GM12878 (cell line): ENCODE data around the gene GRPEL2. TPM values are rescaled to one million over a fixed set of nuclear protein-coding genes. Genes with fewer than 3 reads are reported as not detected.

Experiments
- ATAC-seq: fragments of 200-7000 bp; cut with Tn5 transposase; 3 replicates; pipeline ENCODE4 v1.9.1; 2020; ENCODE audit warnings: mild to moderate bottlenecking, moderate library complexity
- BruUV-seq: library from RNA; stranded (reverse); fragments of 400-500 nt; replicated peaks from 2 replicates; lab custom pipeline; 2021; lab: Mats Ljungman, UMichigan
- CTCF ChIA-PET: fragments of 300-600 bp; sonication (Branson Sonifier 250); formaldehyde crosslinking; extraction: SDS; loops from one replicate; lab custom pipeline; 2021; ENCODE audit warnings: inconsistent platforms; lab: Yijun Ruan, JAX
- POLR2A ChIA-PET: fragments of 350-600 bp; formaldehyde crosslinking; extraction: SDS; loops from one replicate; lab custom pipeline; 2021; ENCODE audit warnings: inconsistent platforms; lab: Charles Lee
- RAD21 ChIA-PET: fragments of 300-600 bp; sonication (Branson Sonifier 250); formaldehyde crosslinking; loops from one replicate; lab custom pipeline; 2023; ENCODE audit warnings: antibody characterized with exemption; ENCODE audit not compliant: unreplicated experiment; lab: Charles Lee
- SMC1A ChIA-PET: fragments of 300-600 bp; sonication (Branson Sonifier 250); formaldehyde crosslinking; loops from one replicate; lab custom pipeline; 2023; ENCODE audit not compliant: unreplicated experiment, uncharacterized antibody; lab: Charles Lee
- DNase-seq: peaks from one replicate; pipeline ENCODE4 v3.0.0-alpha.2; 2011; ENCODE audit warnings: low read depth, low spot score
- FAIRE-seq: peaks from 3 replicates; lab custom pipeline; 2011; peaks lifted over from hg19 to GRCh38; lab: Jason Lieb, UNC
- H2AFZ ChIP-seq: 2 replicates; pipeline ENCODE4 v1.6.0; 2011; ENCODE audit warnings: low read depth, low read length, control low read depth; ENCODE audit not compliant: control insufficient read depth
- H3K27ac ChIP-seq: 2 replicates; pipeline ENCODE4 v1.5.1; 2011; ENCODE audit warnings: control low read depth; ENCODE audit not compliant: control insufficient read depth, insufficient read depth
- H3K27me3 ChIP-seq, 2 experiments: replicated peaks in 1 of 2; 2 replicates each; pipeline versions ENCODE4 v1.6.0 to v1.6.1; 2011; ENCODE audit warnings: low read length in 1 of 2; ENCODE audit not compliant: control insufficient read depth in 2 of 2, insufficient read depth in 2 of 2
- H3K36me3 ChIP-seq, 2 experiments: 2 replicates each; pipeline ENCODE4 v1.5.1; 2011; ENCODE audit warnings: low read length in 1 of 2; ENCODE audit not compliant: control insufficient read depth in 2 of 2, insufficient read depth in 2 of 2
- H3K4me1 ChIP-seq: 2 replicates; pipeline ENCODE4 v1.6.1; 2011; ENCODE audit warnings: mild to moderate bottlenecking, low read length, moderate library complexity, mixed read lengths; ENCODE audit not compliant: control insufficient read depth, insufficient read depth
- H3K4me2 ChIP-seq: 2 replicates; pipeline ENCODE4 v1.6.0; 2011; ENCODE audit warnings: control low read depth; ENCODE audit not compliant: control insufficient read depth, insufficient read depth
- H3K4me3 ChIP-seq: fragments of 200-600 bp; sonication (generic); 2 replicates; pipeline ENCODE4 v1.5.1; 2016
- H3K79me2 ChIP-seq: 2 replicates; pipeline ENCODE4 v1.6.0; 2011; ENCODE audit warnings: low read length; ENCODE audit not compliant: control insufficient read depth, insufficient read depth
- H3K9ac ChIP-seq: 2 replicates; pipeline ENCODE4 v1.8.0; 2011; ENCODE audit warnings: low read length, control low read depth, mixed read lengths; ENCODE audit not compliant: control insufficient read depth, insufficient read depth
- H3K9me3 ChIP-seq: replicated peaks from 3 replicates; pipeline ENCODE4 v1.5.1; 2011; ENCODE audit warnings: mild to moderate bottlenecking, low read length; ENCODE audit not compliant: control insufficient read depth, insufficient read depth
- H4K20me1 ChIP-seq: 2 replicates; pipeline ENCODE4 v1.6.0; 2011; ENCODE audit not compliant: control insufficient read depth, insufficient read depth
- ETV6 ChIP-seq, 2 experiments: fragments of 450-650 bp in 1 of 2; IDR thresholded peaks in 1 of 2; conservative IDR thresholded peaks in 1 of 2; 2 replicates each; pipeline ENCODE4 v1.6.1; 2014; ENCODE audit warnings: antibody characterized with exemption in 1 of 2, borderline replicate concordance in 1 of 2, low read depth in 1 of 2, mild to moderate bottlenecking in 1 of 2, moderate library complexity in 1 of 2
- HDAC2 ChIP-seq: fragments of 200-600 bp; sonication (generic); IDR thresholded peaks from 2 replicates; pipeline ENCODE4 v1.6.1; 2017
- IRF4 ChIP-seq: IDR thresholded peaks from 2 replicates; pipeline ENCODE4 v1.6.1; 2011; ENCODE audit warnings: low read depth, low read length
- KLF5 ChIP-seq: fragments of 450-650 bp; IDR thresholded peaks from 2 replicates; pipeline ENCODE4 v1.6.1; 2014; ENCODE audit warnings: mild to moderate bottlenecking; ENCODE audit not compliant: partially characterized antibody
- MEF2B ChIP-seq: fragments of 450-650 bp; IDR thresholded peaks from 2 replicates; pipeline ENCODE4 v1.6.1; 2018; ENCODE audit warnings: mild to moderate bottlenecking, moderate library complexity; ENCODE audit not compliant: partially characterized antibody, poor library complexity, severe bottlenecking
- RUNX3 ChIP-seq: IDR thresholded peaks from 2 replicates; pipeline ENCODE4 v1.6.1; 2012; ENCODE audit warnings: low read length, inconsistent platforms
- SP1 ChIP-seq: IDR thresholded peaks from one replicate; pipeline ENCODE4 v1.6.1; 2011; ENCODE audit warnings: low read depth, low read length
- SRF ChIP-seq, 2 experiments: IDR thresholded peaks; 2 replicates each; pipeline ENCODE4 v1.6.1; 2011; ENCODE audit warnings: low read depth in 2 of 2, low read length in 2 of 2, mild to moderate bottlenecking in 1 of 2, moderate library complexity in 1 of 2
- STAT3 ChIP-seq: IDR thresholded peaks from 2 replicates; pipeline ENCODE4 v1.6.1; 2011; ENCODE audit warnings: low read depth, low read length, improper control_type of control experiment
- ZBED1 ChIP-seq: IDR thresholded peaks from 2 replicates; pipeline ENCODE4 v1.6.1; 2016; ENCODE audit warnings: borderline replicate concordance
- ZNF622 ChIP-seq: fragments of 450-650 bp; IDR thresholded peaks from 2 replicates; pipeline ENCODE4 v1.6.1; 2017; ENCODE audit warnings: mild to moderate bottlenecking, inconsistent platforms
- WGBS: methylation state at CpG from one replicate; pipeline ENCODE4 v1.1.6; 2016; ENCODE audit warnings: low lambda C conversion rate; ENCODE audit not compliant: insufficient replicate concordance, insufficient coverage; ENCODE audit errors: missing lambda C conversion rate; 5-methylcytosine and 5-hydroxymethylcytosine counted together
- in situ Hi-C: fragments of 300-500 bp; cut with MboI; formaldehyde crosslinking; loops from 9 replicates; pipeline ENCODE4 v1.14.3; 2018; ENCODE audit warnings: mixed read lengths
- intact Hi-C: fragments of 100-400 bp; cut with micrococcal nuclease; formaldehyde crosslinking; loops from one replicate; pipeline ENCODE4 v1.14.2; 2022; ENCODE audit not compliant: unreplicated experiment
- polyA plus RNA-seq, 11 experiments: library from polyadenylated mRNA; depleted of rRNA in 4 of 11; unstranded in 6 of 11; stranded (reverse) in 5 of 11; fragments of >200 nt; fragmentation: Nextera tagmentation in 4 of 11; fragmentation: Illumina TruSeq in 1 of 11; extraction: Ambion mirVana in 4 of 11; extraction: Trizol in 1 of 11; gene quantifications; 1 replicate in 1 of 11; 2 replicates in 10 of 11; pipeline versions ENCODE4 v1.2.1 to v1.2.3, GENCODE V29; 2011 to 2016; ENCODE audit warnings: inconsistent platforms in 2 of 11, missing spikeins in 2 of 11, low read depth in 1 of 11
- total RNA-seq, 4 experiments: library from RNA; depleted of rRNA in 3 of 4; stranded (reverse); fragments of >200 nt in 3 of 4; fragmentation: Illumina TruSeq in 1 of 4; extraction: Trizol in 1 of 4; gene quantifications; 2 replicates each; pipeline versions ENCODE4 v1.2.1 to v1.2.3, GENCODE V29; 2013 to 2021
- TF ChIP-seq, protein P1 (sequence below): fragments of 450-650 bp; IDR thresholded peaks from 2 replicates; pipeline ENCODE4 v1.6.1; 2017; ENCODE audit warnings: low read depth, mild to moderate bottlenecking, moderate library complexity
- TF ChIP-seq, protein P2 (sequence below): IDR thresholded peaks from 2 replicates; pipeline ENCODE4 v1.6.1; 2012; ENCODE audit warnings: low read depth, low read length, improper control_type of control experiment
- TF ChIP-seq, protein P3 (sequence below): IDR thresholded peaks from 2 replicates; pipeline ENCODE4 v1.6.1; 2011; ENCODE audit warnings: low read depth, mild to moderate bottlenecking, low read length, moderate library complexity, borderline replicate concordance; ENCODE audit errors: extremely low read depth
- TF ChIP-seq, protein P4 (sequence below): IDR thresholded peaks from 2 replicates; pipeline ENCODE4 v1.6.1; 2012; ENCODE audit warnings: low read length, inconsistent platforms

The GRPEL2 gene
- total and polyA plus RNA-seq, 10 of the 15 experiments (the other 5 are each of a cell fraction or from before 2014, with no cell fraction given): 4.4 to 20.2 (median 14.1) TPM

DNA sequence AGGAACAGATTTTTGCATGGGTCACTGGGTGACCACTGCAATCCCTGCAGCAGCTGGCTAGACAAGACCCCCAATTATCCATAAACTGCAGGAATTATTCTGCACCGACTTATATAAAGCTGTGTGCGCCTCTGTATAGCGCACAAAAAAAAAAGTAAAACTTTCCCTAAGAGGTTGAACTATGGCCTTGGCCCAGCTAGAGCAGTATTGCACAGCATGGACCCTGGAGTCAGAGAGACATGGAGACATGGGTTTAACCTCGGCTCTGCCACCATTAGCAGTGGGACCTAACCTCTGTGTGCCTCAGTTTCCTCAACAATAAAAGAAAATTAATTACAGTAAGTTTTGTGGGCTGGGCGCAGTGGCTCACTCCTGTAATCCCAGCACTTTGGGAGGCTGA is 17.1 kb upstream of the GRPEL2 start:
- Histone ChIP-seq H3K27ac (no peak overlapping the region), H3K9me3 (no peaks in the 10 kb centered on the region; the same call in 2 of the 3 replicates), H3K36me3 (no peaks in the 10 kb centered on the region), H3K27me3 (peaks cover 1 to 2% of the 10 kb centered on the region in 2 experiments; a peak in 2 of 4 replicates), H3K4me2 (no peak overlapping the region), H3K9ac (no peak overlapping the region), H3K4me1 (no peaks in the 10 kb centered on the region), H3K4me3 (no peak overlapping the region), H4K20me1 (no peaks in the 10 kb centered on the region), H2AFZ (no peak overlapping the region), H3K79me2 (no peaks in the 10 kb centered on the region)
- FAIRE-seq (no peak), DNase-seq (no peak), ATAC-seq (no peak)
- WGBS: 87% methylated on average over 5 of the region's 5 CpGs
- in situ Hi-C loops: no loop called here
- SMC1A ChIA-PET: no interaction called here
- CTCF ChIA-PET: interaction anchor here (1.3 to 1.4 kb wide), 2 partner anchors 9 to 11 kb away, joined by 3 to 6 read pairs; no protein-coding TSS in a partner anchor
- intact Hi-C loops: no loop called here
- no TSS peak for BruUV-seq
- TF ChIP-seq SP1 (no peak), HDAC2 (no peak), ZNF622 (no peak), IRF4 (no peak), RUNX3 (no peak), STAT3 (no peak), ZBED1 (no peak), KLF5 (no peak), ETV6 (conservative IDR thresholded peaks at IDR 0.05 in 1 of 2, IDR thresholded peaks at IDR 0.05 in 1 of 2; ENCODE audit: borderline replicate concordance in 1 of 2, low read depth in 1 of 2) (no peak), MEF2B (no peak), SRF (IDR thresholded peaks at IDR 0.05; ENCODE audit: low read depth in 2 of 2, low read length in 2 of 2) (no peak)
- TF ChIP-seq, protein P1, sequence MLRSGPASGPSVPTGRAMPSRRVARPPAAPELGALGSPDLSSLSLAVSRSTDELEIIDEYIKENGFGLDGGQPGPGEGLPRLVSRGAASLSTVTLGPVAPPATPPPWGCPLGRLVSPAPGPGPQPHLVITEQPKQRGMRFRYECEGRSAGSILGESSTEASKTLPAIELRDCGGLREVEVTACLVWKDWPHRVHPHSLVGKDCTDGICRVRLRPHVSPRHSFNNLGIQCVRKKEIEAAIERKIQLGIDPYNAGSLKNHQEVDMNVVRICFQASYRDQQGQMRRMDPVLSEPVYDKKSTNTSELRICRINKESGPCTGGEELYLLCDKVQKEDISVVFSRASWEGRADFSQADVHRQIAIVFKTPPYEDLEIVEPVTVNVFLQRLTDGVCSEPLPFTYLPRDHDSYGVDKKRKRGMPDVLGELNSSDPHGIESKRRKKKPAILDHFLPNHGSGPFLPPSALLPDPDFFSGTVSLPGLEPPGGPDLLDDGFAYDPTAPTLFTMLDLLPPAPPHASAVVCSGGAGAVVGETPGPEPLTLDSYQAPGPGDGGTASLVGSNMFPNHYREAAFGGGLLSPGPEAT: no peak
- TF ChIP-seq, protein P2, sequence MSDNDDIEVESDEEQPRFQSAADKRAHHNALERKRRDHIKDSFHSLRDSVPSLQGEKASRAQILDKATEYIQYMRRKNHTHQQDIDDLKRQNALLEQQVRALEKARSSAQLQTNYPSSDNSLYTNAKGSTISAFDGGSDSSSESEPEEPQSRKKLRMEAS: no peak
- TF ChIP-seq, protein P3, sequence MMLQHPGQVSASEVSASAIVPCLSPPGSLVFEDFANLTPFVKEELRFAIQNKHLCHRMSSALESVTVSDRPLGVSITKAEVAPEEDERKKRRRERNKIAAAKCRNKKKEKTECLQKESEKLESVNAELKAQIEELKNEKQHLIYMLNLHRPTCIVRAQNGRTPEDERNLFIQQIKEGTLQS: no peak
- TF ChIP-seq, protein P4, sequence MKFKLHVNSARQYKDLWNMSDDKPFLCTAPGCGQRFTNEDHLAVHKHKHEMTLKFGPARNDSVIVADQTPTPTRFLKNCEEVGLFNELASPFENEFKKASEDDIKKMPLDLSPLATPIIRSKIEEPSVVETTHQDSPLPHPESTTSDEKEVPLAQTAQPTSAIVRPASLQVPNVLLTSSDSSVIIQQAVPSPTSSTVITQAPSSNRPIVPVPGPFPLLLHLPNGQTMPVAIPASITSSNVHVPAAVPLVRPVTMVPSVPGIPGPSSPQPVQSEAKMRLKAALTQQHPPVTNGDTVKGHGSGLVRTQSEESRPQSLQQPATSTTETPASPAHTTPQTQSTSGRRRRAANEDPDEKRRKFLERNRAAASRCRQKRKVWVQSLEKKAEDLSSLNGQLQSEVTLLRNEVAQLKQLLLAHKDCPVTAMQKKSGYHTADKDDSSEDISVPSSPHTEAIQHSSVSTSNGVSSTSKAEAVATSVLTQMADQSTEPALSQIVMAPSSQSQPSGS: no peak
- POLR2A ChIA-PET: interaction anchor here (0.6 kb wide), 1 partner anchor 85 kb away, joined by 3 read pairs; no protein-coding TSS in a partner anchor
- RAD21 ChIA-PET: no interaction called here
